Middle frontal gyrus (tissue), 1 donor: Measurements from ENCODE around the gene ING5.
"Not testable (repeated sequence)": the region's sequence is repeated elsewhere in the genome, so short reads cannot be mapped to it uniquely, and the experiment has no call there.

Experiments
- DNase-seq: peaks from one replicate; pipeline ENCODE4 v3.0.0-alpha.2; 2015; ENCODE audit warnings: low spot score; ENCODE audit errors: extremely low spot score

ING5 gene

GRCh38 chr2:241703032-241703604, 1.3 kb downstream of the ING5 start:
- no peak for DNase-seq

GRCh38 chr2:241706537-241706936, 4.7 kb downstream of the ING5 start:
- DNase-seq = no peak

DNA sequence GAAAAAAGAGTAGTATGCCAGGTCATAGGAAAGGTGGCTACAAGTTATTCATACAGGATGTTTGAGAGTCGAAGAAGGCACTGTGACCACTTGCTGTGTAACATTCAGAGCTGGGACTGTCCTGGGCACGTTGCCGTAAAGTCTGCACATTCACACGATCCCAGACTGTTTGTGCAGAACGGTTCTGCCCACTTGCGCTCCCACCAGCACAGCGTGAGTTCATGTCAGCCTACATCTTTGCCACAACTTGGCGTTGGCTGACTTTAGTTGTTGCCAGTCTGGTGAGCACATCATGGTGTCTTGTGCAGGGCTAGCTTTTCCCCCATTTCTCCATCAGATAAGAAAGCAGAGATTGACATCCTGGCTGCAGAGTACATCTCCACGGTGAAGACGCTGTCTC, 7.0 kb downstream of the ING5 start:
- DNase-seq = no peak

- no peak for DNase-seq
These were observed 17.3 kb downstream of the ING5 start for GRCh38 chr2:241719093-241719492.

DNA sequence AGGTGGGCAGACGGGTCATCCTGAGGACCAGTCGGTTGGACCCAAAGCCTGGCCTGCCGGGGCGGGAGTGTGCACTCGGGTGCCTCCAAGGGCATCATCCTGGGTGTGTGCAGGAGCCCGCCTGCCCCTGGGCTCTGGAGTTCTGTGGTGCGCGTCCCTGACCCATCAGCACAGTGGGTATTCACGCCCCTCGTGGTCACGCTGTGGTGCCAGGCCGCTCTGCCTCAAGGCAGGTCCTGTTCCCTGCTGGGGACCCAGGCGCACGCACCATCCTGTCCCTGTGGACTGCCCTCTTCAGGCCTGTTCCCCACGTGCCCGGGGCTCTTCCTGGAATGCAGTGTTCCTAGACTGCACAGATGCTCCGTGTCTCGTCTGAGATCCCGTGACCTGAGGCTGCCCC, 18.3 kb downstream of the ING5 start:
- DNase-seq = no peak

DNA sequence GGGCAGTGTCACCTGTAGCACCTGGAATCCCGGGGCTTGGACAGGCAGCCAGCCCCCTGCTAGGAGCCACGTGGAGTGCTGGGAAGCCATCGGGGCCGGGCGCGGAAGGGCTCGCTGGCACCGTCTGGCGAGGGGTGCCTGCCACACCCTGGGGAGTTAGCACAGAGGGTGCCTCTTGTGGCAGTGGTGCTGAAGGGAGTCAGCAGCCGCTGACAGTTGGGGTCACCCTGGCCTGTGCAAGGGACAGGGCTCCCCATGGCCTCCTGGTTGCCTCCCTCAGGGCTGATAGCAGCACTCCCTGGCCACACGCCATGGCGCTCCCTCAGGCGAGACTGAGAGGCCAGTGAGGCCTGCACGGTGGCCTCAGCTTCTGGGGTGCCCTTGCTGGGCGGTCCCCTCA, 18.7 kb downstream of the ING5 start:
- no peak for DNase-seq

GRCh38 chr2:241721852-241722251, 20.0 kb downstream of the ING5 start:
- DNase-seq = no peak

GRCh38 chr2:241722896-241723454, 21.1 kb downstream of the ING5 start:
- DNase-seq = no peak

DNA sequence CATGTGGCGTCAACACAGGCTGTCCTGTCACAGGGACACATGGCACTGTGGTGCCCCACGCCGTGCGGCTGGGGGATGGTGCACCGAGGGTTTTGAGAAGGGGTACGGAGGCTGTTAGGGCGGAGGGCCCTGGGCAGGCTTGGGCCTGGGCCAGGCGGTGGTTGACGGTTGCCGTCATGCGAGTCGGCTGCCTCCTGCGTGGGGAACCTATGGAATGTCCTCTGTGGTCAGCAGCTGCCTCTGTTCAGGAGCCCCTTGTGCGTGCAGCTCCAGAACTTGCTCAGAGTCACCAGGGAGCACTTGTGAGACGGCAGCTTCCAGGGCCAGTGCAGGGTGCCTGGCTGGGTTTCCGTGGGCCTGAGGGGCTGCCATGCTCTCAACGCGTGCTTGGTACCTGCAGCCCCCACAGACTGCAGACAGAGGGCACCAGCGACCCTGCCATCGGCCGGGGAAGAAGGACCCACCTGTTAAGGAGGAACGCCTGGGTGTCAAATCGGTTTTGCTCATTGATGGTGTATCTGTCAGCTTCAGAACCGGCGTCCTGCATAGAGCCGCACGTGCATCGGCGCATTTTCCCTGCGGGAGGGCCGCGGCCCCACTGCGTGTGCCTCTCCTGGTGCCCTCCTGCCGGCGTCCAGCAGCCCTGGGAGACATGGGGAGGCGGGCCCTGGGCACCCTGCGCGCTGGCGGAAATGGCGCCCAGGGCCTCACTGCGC, 22.6 kb downstream of the ING5 start:
- no peak for DNase-seq

- DNase-seq = no peak
These were observed 23.4 kb downstream of the ING5 start for GRCh38 chr2:241724975-241725870.

- no peak for DNase-seq
These were observed 24.6 kb downstream of the ING5 start for GRCh38 chr2:241726459-241726858.

GRCh38 chr2:241728000-241728399, 26.2 kb downstream of the ING5 start:
- no peak for DNase-seq

- peak; percentile 42 for DNase-seq
These were observed 26.8 kb downstream of the ING5 start for GRCh38 chr2:241728627-241729026.

- no peak for DNase-seq
These were observed 28.0 kb downstream of the ING5 start for GRCh38 chr2:241729868-241730267.

DNA sequence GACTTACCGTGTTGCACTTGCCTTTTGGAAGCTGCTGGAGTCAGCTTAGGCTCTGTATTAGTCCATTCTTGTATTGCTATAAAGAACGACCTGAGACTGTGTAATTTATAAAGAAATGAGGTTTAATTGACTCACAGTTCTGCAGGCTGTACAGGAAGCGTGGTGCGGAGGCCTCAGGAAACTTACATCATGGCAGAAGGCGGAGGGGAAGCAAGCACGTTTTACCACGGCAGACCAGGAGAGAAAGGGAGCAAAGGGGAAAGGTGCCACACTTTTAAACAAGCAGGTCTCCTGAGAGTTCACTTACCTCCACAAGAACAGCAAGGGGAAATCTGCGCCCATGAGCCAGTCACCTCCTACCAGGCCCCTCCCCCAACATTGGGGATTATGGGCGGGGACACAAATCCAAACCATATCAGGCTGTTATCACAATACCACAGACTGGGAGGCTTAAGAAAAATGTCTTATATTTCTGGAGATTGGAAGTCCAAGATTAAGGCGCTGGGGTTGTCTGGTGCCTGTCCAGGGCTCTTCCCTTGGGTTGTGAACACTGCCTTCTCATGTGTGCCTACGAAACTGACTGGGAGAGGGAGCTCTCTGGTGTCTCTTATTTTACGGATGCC, 28.9 kb downstream of the ING5 start:
- no peak for DNase-seq

DNA sequence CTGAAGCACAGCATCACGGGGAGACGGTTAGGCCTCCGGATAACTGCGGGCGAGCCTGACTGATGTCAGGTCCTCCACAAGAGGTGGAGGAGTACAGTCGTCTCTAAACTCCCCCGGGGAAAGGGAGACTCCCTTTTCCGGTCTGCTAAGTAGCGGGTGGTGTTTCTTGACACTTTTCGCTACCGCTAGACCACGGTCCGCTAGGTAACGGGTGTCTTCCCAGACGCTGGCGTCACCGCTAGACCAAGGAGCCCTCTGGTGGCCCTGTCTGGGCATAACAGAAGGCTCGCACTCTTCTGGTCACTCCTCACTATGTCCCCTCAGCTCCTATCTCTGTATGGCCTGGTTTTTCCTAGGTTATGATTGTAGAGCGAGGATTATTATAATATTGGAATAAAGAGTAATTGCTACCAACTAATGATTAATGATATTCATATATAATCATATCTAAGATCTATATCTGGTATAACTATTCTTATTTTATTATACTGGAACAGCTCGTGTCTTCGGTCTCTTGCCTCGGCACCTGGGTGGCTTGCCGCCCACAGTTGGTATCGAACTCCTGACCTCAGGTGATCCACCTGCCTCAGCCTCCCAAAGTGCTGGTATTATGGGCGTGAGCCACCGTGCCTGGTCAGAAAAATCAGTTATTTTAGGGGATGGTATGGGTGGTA, 30.8 kb downstream of the ING5 start:
- DNase-seq = not testable (repeated sequence)

- no peak for DNase-seq
These were observed 31.8 kb downstream of the ING5 start for GRCh38 chr2:241733391-241734207.

GRCh38 chr2:241734208-241734466, 32.3 kb downstream of the ING5 start:
- DNase-seq = no peak

- DNase-seq = peak; percentile 82
These were observed 32.8 kb downstream of the ING5 start, which contains the start of gene D2HGDH for GRCh38 chr2:241734467-241735208. TSS of gene D2HGDH (plus strand) at chr2:241734630. CDS start at chr2:241735225, 595 bp downstream.

- DNase-seq = no peak
These were observed 34.3 kb downstream of the ING5 start for GRCh38 chr2:241736111-241736510.
